NCI-H510A treated with DMSO at 0.1 percent for 48 hours (cell line): ENCODE measurements around the gene MAP6D1.

Experiments used
- DNase-seq: peaks from one replicate; lab custom pipeline; 2025; lab: John Stamatoyannopoulos, UW

The MAP6D1 gene

DNA sequence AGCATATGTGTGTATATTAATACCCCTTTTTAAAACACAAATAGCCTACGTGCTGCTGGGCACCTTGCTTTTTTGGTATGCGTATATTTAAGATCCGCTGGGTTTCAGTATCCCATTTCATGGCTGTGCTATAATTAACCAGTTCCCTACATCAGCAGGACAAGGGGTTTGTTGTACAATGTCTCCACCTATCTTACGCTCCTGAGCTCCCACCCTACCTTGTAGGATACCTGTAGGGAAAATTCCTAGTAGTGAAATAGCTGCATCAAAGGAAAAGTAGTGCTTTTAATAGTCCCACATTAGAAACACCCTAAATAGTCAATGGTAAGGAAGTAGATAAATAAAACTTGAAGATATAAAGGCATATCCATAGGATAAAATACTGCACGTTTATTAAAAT is 1.4 kb downstream of the MAP6D1 start:
- DNase-seq: peak; percentile 68

DNA sequence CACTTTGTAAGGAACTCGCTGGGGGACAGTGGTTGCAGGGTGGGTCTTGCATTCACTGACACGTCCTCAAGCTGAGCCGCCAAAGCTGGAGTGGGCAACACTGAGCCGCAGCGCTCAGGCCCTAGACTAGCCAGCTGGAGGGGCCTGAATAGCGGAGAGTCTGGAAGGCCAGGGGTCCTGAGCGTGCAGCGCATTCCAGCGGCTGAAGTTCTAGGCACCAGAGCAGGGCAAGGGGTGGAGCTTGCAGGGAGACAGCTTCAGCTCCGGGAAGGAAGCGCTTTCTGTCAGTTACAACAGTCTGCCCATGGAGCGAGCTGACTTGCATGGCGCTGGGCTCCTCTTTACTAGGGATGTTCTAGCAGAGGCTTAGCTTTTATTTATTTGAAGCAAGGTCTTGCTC is 2.7 kb downstream of the MAP6D1 start:
- DNase-seq: no peak

DNA sequence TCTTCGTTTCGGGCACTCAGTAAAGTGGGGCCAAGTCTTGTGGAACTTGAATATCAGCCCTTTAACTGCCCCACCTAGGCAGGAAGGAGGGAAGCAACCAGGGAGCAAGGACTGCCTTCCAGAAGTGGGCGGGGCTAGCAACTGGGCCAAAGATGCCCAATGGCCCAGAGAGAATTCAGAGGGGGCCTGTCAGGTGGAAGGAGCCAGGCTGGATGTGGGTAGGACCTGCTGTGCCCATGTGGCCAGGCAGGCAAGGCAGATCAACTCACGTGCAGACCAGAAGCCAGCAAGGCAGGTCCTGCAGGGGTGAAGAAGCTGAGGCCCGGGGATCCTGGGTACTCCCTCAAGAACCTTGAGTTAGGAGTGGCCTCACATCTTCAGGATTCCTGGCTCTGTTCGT is 5.5 kb downstream of the MAP6D1 start:
- DNase-seq: no peak

GRCh38 chr3:183818706-183819624 is 6.4 kb downstream of the MAP6D1 start:
- no peak for DNase-seq

GRCh38 chr3:183818041-183818620 is 7.2 kb downstream of the MAP6D1 start:
- peak; percentile 29 for DNase-seq

DNA sequence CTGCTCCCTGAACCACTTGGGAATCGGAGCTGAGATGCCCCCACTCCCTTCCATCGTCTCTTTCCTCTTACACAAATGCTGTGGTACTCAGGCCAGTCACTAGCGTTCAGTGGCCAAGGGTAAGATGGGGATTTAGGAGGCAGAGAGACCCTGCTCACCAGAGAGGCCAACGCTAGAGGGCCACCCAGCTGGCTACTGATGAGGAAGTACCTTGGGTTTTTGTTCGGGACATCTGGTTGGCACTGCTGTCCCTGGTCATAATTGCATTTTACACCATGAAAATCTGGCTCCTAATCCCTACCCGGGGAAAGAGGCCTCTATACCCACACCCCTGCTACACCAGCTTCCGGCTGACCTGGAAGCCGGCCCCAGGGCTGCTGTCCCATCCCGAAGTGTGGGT is 7.7 kb downstream of the MAP6D1 start:
- DNase-seq: no peak

DNA sequence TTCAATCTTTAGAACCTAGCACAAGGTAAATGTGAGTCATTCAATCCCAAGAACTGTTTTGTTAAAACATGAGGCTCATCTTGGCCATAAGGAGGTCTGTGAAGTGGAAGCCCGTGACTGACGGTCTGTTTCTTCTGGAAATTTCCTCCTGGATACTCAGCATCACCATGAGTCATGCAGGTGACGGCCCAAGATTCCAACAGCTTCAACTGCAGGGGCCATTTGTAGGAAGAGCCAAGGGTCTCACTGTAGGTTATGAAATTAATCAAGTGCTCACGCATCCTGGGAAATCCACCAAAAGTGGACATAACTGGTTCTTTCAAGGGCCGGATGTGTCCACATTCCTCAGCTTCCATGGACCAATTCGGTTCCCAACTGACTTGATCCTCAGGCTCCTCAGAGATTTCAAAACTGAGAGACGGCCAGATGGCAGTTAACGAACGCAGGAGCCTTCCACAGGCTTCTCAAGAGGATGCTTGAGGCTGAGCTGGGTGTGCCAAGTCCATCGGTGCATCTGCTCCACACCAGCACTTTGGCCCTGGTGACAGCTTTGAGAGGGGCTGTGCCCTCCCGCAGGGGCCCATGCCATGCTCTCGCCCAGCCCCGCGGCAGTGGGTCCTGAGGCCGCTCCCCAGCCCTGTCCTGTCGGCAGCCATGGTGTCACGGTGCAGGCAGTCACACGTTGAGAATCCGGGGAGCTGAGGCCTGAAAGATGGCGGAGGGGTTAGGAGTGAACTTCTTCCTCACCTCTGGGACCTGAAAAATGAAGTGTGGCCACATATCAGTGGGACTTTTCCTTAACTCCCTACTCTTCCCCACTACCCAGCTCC is 8.5 kb downstream of the MAP6D1 start:
- DNase-seq: no peak

DNA sequence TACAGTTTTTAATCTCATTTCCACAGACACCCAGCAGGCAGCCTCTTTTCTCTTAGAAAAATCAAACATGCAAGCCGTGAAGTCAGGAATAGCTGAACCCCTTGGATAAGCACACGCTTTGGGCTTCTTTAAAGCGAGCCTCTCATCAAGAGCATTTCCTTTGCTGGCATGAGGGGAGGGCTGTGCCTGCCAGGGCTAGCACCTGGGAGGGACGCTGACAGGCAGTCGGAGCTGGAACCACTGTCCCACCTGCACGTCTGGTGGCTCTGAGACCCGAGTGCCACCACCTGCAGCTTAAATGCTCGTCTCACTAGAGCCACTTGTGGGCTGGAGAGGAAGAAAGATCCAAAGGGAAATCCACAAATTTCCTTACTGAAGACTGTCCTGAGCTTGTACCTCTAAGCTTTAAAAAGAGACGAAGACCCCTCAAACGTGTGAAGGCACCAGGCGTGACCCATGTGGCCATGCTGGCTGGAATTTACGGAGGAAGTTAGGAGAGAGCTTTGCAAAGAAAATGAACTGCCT is 9.4 kb downstream of the MAP6D1 start:
- peak; percentile 64 for DNase-seq

DNA sequence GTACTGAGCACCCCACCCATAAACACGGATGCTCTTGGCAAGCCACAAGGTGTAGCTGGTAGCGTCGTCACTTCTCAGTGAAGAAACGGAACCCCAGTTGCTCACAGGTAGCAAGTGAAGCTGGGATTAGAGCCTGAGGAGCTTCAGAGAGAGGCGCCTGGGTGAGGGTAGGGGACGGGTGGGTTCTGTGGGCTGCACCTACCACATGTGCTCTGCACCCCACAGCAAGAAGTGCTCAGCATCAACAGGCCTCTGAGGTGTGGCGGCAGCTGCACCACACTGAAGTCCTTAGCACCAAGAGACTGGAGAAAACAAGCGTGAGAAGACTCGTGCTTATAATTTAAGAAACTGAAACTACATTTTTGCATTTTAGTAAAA is 9.8 kb downstream of the MAP6D1 start:
- no peak for DNase-seq

DNA sequence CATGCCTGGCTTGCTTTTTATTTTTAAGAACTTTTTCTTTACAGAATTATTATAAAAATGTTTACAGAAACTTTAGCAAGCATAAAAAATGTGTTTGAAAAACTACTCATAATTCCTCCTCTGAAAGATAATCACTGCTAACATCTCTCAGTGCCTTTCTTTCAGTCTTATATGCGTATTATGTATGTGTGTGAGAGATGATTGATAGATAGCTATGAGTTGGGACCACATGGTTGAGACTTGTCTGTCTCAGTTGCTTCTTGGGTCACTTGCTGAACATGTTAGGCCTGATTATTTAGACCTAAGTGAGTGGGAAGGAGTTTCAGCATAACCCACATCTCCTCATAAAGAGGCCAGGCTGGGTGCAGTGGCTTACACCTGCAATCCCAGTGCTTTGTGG is 11.1 kb downstream of the MAP6D1 start:
- DNase-seq: no peak

- DNase-seq: peak; percentile 56
Measured at GRCh38 chr3:183812761-183813445, 12.5 kb downstream of the MAP6D1 start.

DNA sequence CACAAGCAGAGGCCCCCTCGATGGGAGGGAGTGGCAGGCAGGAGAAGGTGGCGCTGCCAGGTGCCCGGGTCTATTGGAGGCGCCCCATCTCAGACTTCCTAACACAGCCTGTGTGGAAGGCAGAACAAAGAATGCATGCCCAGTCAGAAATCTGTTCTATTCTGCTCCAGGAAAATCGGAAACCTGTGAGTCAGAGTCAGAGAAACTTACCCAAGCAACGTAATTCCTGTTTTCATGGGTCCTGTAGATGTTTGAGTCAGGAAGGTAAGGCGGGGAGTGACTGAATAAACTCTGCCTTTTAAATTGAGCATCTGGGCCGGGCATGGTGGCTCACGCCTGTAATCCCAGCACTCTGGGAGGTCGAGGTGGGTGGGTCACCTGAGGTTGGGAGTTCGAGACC is 13.7 kb downstream of the MAP6D1 start:
- no peak for DNase-seq

DNA sequence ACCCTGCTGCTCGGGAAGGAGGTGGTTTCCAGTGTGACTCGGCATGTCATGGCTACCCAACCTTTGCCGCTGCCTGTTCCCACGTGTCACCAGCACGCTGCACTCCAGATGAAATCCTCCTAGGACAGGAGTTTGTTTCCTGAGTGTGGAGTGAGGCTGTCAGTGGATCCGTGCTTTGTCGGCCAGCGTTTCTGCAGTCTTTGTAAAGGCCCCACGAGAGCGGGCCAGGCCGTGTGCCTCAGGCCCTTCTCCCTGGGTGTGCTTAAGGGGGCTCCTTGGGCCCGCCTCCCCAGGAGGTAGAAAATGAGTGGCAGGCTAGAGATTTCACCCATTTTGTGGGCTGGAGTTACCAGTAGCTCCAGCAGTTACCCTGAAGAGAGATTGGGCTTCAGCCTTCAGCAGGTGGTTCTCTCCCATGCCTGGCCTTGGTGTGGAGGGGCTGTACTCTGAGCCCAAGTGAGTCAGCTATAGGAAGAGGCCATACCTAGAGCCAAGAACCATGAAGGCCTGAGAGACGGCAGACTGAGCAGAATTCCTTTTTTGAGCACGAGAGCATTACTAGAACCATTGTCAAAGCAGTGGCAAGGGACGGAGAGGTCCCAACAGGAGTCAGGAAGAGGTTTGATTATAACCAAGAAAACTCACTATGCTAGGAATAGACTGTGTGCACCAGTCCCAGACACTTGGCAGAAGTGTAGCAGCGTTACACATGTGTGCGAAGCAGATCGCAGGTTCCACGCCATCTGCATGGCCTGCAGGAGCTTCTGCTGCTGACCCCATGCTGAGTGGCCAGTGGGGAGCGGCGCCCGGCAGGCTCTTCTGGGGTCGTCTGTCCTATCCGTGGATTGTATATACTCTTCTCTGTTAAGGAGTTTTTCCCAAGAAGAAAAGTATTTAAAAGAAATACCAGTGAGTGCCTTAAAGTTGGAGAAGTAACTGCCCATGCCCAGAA is 14.5 kb downstream of the MAP6D1 start:
- DNase-seq: no peak

- peak; percentile 89 for DNase-seq
Measured at GRCh38 chr3:183809270-183809669, 16.1 kb downstream of the MAP6D1 start.

GRCh38 chr3:183808355-183808754 is 17.0 kb downstream of the MAP6D1 start:
- no peak for DNase-seq

DNA sequence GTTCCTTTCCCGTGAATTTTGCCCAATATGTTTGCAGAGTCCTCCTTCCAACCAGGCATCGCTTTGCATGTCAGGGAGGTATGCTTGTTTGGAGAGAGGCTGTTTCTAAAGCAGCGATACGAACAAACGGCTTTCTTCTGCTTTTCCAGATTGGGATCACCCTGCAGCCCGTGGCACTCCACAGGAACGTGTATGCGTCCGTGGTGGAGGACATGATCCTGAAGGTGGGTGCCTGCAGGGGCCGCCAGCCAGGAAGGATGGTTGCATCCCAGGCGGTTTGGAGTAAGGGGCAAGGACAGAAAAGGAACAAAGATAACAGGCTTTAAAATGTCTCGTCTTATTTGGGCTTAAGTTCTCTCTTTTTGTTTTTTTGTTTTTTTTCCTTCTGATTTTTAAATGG is 17.5 kb downstream of the MAP6D1 start:
- no peak for DNase-seq

DNA sequence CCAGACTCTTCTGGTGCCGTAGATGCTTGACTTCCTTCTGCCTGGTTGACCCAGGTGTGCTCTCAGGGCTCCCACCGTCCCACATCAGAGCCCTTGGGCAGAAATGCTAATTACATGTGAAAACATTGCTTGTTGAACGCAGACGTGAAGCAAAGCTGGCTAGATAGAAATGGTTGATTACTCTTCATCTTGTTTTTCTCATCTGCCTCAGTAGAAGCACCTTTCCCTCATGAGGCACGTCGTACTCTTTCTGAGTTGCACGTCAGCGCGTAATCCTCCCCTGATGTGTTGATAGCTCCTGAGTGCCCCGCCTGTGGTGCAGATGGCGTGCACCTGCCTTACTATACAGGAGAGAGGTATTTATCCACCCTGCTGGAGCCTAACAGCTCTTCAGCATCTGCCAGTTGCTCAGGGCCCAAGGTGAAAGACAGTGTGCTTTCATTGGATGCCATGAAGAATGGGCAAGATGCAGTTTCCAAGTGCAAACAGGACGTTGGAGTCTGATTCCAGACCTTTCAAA is 18.1 kb downstream of the MAP6D1 start:
- DNase-seq: peak; percentile 96

GRCh38 chr3:183802989-183803388 is 22.4 kb downstream of the MAP6D1 start:
- no peak for DNase-seq

- DNase-seq: no peak
Measured at GRCh38 chr3:183801601-183802000, 23.8 kb downstream of the MAP6D1 start.

- DNase-seq: no peak
Measured at GRCh38 chr3:183800243-183800863, 25.0 kb downstream of the MAP6D1 start.
